Left cardiac atrium (tissue), 4 donors: ENCODE measurements around the gene KRTAP5-6. TPM values are rescaled to one million over a fixed set of nuclear protein-coding genes. Genes with fewer than 3 reads are reported as not detected.
A peak's percentile ranks its signal among the peaks of the same experiment; 100 is the strongest.
"Not testable (repeated sequence)": the region's sequence is repeated elsewhere in the genome, so short reads cannot be mapped to it uniquely, and the experiment has no call there.

Source experiments
- ATAC-seq, 2 donors: fragments of 200-7000 bp; cut with Tn5 transposase; one replicate each; pipeline ENCODE4 v1.9.1; 2020; ENCODE audit warnings: mild to moderate bottlenecking in 2 of 2, moderate library complexity in 2 of 2
- DNase-seq: peaks from one replicate; pipeline ENCODE4 v3.0.0-alpha.2; 2020
- intact Hi-C, 2 donors: fragments of 100-400 bp; cut with DNase I; formaldehyde crosslinking; loops; one replicate each; pipeline versions ENCODE4 v1.14.1 to v1.15.1; 2022 to 2023
- total RNA-seq, 2 donors: library from RNA; stranded (reverse); fragmentation: NEBNext Ultra II Directional; extraction: Animal tissue kit (Norgen Biotek cat#: 25700); gene quantifications; one replicate each; pipeline ENCODE4 v1.2.1, GENCODE V29; 2021
- donor health status: DM: no; HTN: yes; CAD: no.
- donor health status: DM: no; HTN: yes; CAD: no; lungs with severe emphysema.
- donor health status: DM: yes; HTN: yes; CAD: no.
- donor health status: Dilated cardiomyopathy.

The KRTAP5-6 gene
- total RNA-seq, 2 donors from 2014 or later = not detected

GRCh38 chr11:1659506-1659905 lies 37.5 kb upstream of the KRTAP5-6 start:
- no peak for DNase-seq
- intact Hi-C loops = no loop called here
- ATAC-seq = no peak

- intact Hi-C loops = no loop called here
- DNase-seq (no peak), ATAC-seq (no peak)
Observed at GRCh38 chr11:1660111-1660867, 36.7 kb upstream of the KRTAP5-6 start.

- intact Hi-C loops = not testable (repeated sequence)
Observed at GRCh38 chr11:1661454-1662269, 35.3 kb upstream of the KRTAP5-6 start.

GRCh38 chr11:1662699-1663283 lies 34.2 kb upstream of the KRTAP5-6 start:
- ATAC-seq, DNase-seq, intact Hi-C loops: not testable (repeated sequence)

More at GRCh38 chr11:1661454-1662269, 35.3 kb upstream of the KRTAP5-6 start:
- not testable (repeated sequence) for ATAC-seq, DNase-seq

- ATAC-seq = no peak
- intact Hi-C loops = no loop called here
- DNase-seq = no peak
Observed at GRCh38 chr11:1665313-1665712, 31.7 kb upstream of the KRTAP5-6 start.

- ATAC-seq = no peak
- intact Hi-C loops = no loop called here
- no peak for DNase-seq
Observed at GRCh38 chr11:1667121-1667850, 29.7 kb upstream of the KRTAP5-6 start.

- intact Hi-C loops = no loop called here
- peak; percentile 44 to 51 for ATAC-seq
- no peak for DNase-seq
Observed at GRCh38 chr11:1667906-1668305, 29.1 kb upstream of the KRTAP5-6 start.

GRCh38 chr11:1668911-1669473 lies 28.0 kb upstream of the KRTAP5-6 start:
- DNase-seq = no peak
- intact Hi-C loops = no loop called here
- no peak for ATAC-seq

GRCh38 chr11:1669546-1670218 lies 27.3 kb upstream of the KRTAP5-6 start:
- intact Hi-C loops = no loop called here
- ATAC-seq (no peak), DNase-seq (no peak)

GRCh38 chr11:1670457-1670856 lies 26.5 kb upstream of the KRTAP5-6 start:
- DNase-seq, intact Hi-C loops, ATAC-seq: not testable (repeated sequence)

GRCh38 chr11:1670905-1671371 lies 26.1 kb upstream of the KRTAP5-6 start:
- ATAC-seq = no peak

GRCh38 chr11:1671658-1672057 lies 25.3 kb upstream of the KRTAP5-6 start:
- DNase-seq (no peak), ATAC-seq (no peak)
- intact Hi-C loops = no loop called here

More at GRCh38 chr11:1670905-1671371, 26.1 kb upstream of the KRTAP5-6 start:
- intact Hi-C loops = no loop called here
- DNase-seq = no peak

- ATAC-seq (no peak), DNase-seq (no peak)
Observed at GRCh38 chr11:1672613-1673350, 24.2 kb upstream of the KRTAP5-6 start.

GRCh38 chr11:1673446-1674172 lies 23.4 kb upstream of the KRTAP5-6 start:
- DNase-seq = no peak
- no peak for ATAC-seq
- intact Hi-C loops = no loop called here

More at GRCh38 chr11:1672613-1673350, 24.2 kb upstream of the KRTAP5-6 start:
- intact Hi-C loops = no loop called here

GRCh38 chr11:1674173-1675131 lies 22.5 kb upstream of the KRTAP5-6 start:
- intact Hi-C loops = no loop called here
- ATAC-seq (no peak), DNase-seq (no peak)
